ENCODE measurements around the gene TEX26. TPM values are rescaled to one million over a fixed set of nuclear protein-coding genes. Genes with fewer than 3 reads are reported as not detected.

The TEX26 gene
- polyA plus RNA-seq (2012; ENCODE audit: insufficient read length, low read depth), result not detected

DNA sequence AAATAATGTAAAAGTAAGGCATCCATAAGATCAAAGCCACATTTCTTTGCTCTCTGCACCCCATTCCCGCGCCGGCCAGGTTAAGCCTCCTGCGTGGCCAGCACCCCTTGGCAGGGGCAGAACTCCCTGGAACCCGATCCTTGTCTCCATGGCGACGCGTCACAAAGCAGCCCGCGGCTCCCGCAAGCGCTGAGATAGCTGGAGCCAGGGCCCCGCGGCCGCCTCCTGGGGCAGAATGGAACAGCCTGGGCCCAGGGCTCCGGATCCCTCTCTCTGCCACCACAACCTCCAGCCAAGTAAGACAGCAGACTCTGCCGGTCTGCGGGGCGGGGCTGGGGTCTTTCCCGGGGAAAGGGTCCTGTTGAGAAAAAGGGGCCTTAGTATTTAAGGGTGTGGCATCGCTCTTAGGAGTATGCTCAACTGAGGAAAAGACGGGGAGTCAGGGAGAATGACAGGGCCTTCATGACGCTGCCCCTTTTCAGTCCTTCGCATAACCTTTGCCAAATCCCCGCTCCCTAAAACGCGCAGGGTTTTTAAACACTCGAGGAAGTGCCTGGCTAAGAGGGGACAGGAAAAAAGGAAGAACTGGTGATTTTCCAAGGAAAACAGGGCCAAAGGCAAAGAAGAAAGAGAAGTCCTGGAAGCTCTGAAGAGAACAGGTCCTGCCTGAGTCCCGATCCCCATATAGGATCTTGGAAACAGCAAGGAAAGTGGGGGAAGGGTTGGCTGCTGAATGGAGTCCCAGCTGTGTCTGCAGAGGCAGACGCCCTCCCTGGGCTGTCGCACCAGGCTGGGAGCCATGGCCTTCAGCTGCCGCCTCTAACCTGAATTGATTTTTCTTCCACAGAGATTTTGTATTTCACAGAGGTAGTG, at the start of gene TEX26:
TSS of gene TEX26 (plus strand) at position 176 of the 873 bp plus-strand sequence. CDS start at position 236, 60 bp downstream.
- no peak for TF ChIP-seq TAF1 (IDR thresholded peaks at IDR 0.05; ENCODE audit: borderline replicate concordance, insufficient read depth, low read length)
- TF ChIP-seq REST (IDR thresholded peaks at IDR 0.05; ENCODE audit: insufficient read depth in 1 of 2, low read depth in 2 of 2, low read length in 2 of 2), result no peak
- no peak for TF ChIP-seq FOXP2 (optimal IDR thresholded peaks at IDR 0.05; ENCODE audit: borderline replicate concordance, extremely low read depth, extremely low read length, insufficient read depth)
- no peak for TF ChIP-seq SIN3A (IDR thresholded peaks at IDR 0.05; ENCODE audit: borderline replicate concordance, insufficient read depth, low read length)
- TF ChIP-seq POLR2AphosphoS5 (IDR thresholded peaks at IDR 0.05; ENCODE audit: low read depth, low read length), result no peak

- TF ChIP-seq TAF1 (IDR thresholded peaks at IDR 0.05; ENCODE audit: borderline replicate concordance, insufficient read depth, low read length) (no peak), FOXP2 (optimal IDR thresholded peaks at IDR 0.05; ENCODE audit: borderline replicate concordance, extremely low read depth, extremely low read length, insufficient read depth) (no peak), REST (IDR thresholded peaks at IDR 0.05; ENCODE audit: insufficient read depth in 1 of 2, low read depth in 2 of 2, low read length in 2 of 2) (no peak), SIN3A (IDR thresholded peaks at IDR 0.05; ENCODE audit: borderline replicate concordance, insufficient read depth, low read length) (no peak), POLR2AphosphoS5 (IDR thresholded peaks at IDR 0.05; ENCODE audit: low read depth, low read length) (no peak)
These were observed 49.3 kb upstream of the TEX26 start for GRCh38 chr13:30882996-30883766.

GRCh38 chr13:30884543-30884942, 47.9 kb upstream of the TEX26 start:
- TF ChIP-seq SIN3A (IDR thresholded peaks at IDR 0.05; ENCODE audit: borderline replicate concordance, insufficient read depth, low read length), result no peak
- no peak for TF ChIP-seq POLR2AphosphoS5 (IDR thresholded peaks at IDR 0.05; ENCODE audit: low read depth, low read length)
- TF ChIP-seq REST (IDR thresholded peaks at IDR 0.05; ENCODE audit: insufficient read depth in 1 of 2, low read depth in 2 of 2, low read length in 2 of 2), result no peak
- no peak for TF ChIP-seq FOXP2 (optimal IDR thresholded peaks at IDR 0.05; ENCODE audit: borderline replicate concordance, extremely low read depth, extremely low read length, insufficient read depth)

DNA sequence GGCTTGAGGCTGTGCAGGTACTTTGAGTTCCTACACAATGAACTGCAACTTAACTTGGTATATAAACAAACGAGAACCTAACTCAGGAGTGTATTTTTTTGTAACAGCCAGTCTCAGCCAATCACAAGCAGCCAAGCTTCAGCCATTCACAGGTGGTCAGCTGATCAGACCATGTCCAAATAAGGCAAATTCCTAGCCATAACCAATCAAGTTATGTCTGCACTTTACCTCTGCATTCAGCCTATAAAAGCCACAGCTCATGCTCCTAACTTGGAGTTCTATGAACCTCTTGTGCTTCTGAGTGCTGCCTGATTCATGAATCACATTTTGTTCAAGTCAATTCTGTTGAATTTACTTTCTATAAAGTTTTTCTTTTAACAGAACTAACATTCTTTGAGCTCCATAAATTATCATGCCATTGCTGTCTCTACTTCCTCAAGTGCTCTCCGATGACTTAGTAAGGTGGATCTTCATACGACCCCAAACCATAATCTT, 43.2 kb upstream of the TEX26 start:
- TF ChIP-seq SIN3A (IDR thresholded peaks at IDR 0.05; ENCODE audit: borderline replicate concordance, insufficient read depth, low read length) (no peak), FOXP2 (optimal IDR thresholded peaks at IDR 0.05; ENCODE audit: borderline replicate concordance, extremely low read depth, extremely low read length, insufficient read depth) (no peak)

GRCh38 chr13:30892966-30893365, 39.5 kb upstream of the TEX26 start:
- TF ChIP-seq FOXP2 (optimal IDR thresholded peaks at IDR 0.05; ENCODE audit: borderline replicate concordance, extremely low read depth, extremely low read length, insufficient read depth), result no peak
- TF ChIP-seq REST (IDR thresholded peaks at IDR 0.05; ENCODE audit: insufficient read depth in 1 of 2, low read depth in 2 of 2, low read length in 2 of 2), result no peak
- TF ChIP-seq SIN3A (IDR thresholded peaks at IDR 0.05; ENCODE audit: borderline replicate concordance, insufficient read depth, low read length), result no peak
- TF ChIP-seq POLR2AphosphoS5 (IDR thresholded peaks at IDR 0.05; ENCODE audit: low read depth, low read length), result no peak
- TF ChIP-seq TAF1 (IDR thresholded peaks at IDR 0.05; ENCODE audit: borderline replicate concordance, insufficient read depth, low read length), result no peak

Measured in PFSK-1 (cell line).